GM18861 (cell line): ENCODE measurements around the gene DIAPH2.
"Not testable (repeated sequence)": the region's sequence is repeated elsewhere in the genome, so short reads cannot be mapped to it uniquely, and the experiment has no call there.

ENCODE experiments used
- ATAC-seq: cut with Tn5 transposase; IDR thresholded peaks from one replicate; pipeline ENCODE4 v1.9.1; 2021; ENCODE audit not compliant: unreplicated experiment

The DIAPH2 gene

DNA sequence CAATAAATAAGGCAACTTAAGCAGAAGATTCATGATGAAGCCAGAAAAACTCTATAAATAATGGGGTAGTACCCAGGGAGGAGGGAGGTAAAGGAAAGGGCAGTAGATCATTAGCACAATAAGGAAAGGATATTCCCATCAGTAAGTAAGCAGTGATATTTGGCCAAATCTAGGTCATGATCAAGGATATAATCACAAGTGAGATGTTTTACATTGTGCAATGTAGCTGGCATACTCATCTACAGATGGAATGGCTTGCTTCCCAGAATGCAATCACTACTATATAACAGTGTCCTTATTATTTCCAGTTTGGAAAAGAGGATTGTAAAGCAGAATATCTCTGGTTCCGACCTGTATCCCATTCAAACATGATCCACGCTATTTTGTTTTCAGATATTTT, 682.5 kb downstream of the DIAPH2 start:
- no peak for ATAC-seq

DNA sequence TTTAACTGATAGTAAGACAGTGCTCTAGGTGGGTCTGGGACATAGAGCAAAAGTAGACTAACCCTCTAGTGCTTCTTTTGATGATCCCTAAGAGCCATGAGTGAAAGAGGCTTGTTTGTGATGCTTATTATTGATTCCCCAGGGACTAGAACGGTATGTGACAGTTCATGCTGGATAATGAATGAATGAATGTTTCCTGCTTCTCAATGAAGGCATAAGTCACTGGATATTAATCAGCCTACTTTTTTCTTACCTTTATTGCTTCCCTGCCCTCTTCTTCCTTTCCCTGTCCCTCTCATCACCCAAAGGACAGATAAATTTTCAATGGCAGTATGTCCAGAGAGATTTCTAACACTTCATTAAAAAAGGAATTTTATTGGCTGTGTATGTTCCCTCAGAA, 685.3 kb downstream of the DIAPH2 start:
- ATAC-seq = no peak

DNA sequence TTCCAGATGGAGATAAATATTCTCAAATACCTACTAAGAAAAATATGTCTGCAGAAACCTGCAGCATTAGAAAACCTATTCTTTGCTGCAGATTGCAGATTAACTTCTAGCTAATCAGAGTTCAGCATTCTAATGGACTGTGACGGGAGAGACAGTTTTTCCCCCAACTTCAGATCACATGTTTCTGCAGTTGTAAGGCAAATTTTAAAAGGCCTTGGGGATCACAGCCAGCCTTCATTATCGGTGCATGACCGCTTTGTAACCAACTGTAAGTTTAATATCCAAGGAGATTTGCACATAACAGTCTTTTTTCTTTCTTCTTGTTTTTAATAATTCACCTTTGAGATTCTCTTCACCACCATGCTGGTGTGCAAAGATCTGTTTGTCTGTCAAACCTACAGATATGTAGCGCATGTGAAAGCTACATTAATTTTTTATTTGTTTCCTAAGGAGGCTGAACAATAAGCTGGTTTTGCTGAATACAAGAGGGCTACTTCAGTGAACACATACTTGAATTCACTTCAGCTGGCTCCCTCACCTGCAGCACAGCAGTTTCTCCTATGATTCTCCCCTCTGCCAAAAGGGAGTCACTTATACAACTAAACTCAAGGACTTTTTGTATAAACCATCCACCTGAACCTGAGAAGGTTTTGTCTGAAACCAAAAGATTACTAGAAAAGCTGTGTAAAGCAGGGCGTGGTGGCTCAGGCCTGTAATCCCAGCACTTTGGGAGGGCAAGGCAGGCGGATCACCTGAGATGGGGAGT, 687.5 kb downstream of the DIAPH2 start:
- ATAC-seq = no peak

DNA sequence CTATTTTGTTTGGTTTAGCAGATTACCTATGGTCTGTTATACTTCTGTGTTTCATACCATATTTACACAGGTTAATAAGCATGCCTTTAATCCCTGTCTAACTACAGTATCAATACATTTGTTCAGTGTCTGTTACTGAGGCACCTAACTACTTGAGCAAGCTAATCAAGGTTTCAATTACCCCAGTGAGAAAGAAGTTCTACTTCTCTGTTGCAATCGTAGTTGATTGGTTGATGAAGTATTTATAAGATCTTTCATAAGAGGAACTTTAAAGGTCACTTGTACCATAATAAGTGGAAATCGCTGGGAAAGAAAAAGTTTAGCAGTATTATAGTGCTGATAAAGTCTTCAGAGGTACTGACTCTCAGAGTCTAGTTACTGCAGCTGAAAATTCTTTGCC, 689.6 kb downstream of the DIAPH2 start:
- no peak for ATAC-seq

DNA sequence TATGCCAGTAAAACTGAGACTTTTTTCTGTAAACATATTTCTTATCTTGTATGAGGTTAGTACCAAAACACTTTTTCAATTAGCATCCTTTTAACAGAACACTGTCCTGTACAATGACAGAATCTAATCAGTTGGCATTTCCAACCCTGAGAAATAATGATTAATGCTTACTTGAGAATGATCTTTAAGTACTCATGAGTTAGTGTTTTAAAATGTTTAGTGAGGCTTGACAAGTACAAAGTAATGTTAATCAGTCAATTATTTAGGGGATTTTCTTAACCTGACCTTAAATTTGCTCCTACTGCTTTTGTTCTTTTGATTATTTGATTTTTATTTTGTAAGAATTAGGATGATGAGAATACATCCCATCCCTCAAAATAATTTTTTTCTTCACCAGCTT, 695.6 kb downstream of the DIAPH2 start:
- ATAC-seq = peak; percentile 51

DNA sequence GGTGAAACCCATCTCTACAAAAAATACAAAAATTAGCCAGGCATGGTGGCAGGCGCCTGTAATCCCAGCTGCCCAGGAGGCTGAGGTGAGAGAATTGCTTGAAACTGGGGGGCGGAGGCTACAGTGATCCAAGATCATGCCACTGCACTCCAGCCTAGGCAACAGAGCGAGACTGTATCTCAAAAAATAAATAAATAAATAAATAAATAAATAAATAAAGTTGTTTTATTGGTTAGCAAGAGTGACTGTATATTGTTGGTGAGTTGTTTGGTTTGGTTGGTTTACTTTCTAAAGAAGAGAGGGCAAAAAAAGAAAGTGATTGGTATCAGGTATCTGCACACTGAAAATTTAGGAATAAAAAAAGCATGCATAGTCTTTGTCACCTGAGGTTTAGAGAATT, 700.0 kb downstream of the DIAPH2 start:
- no peak for ATAC-seq

DNA sequence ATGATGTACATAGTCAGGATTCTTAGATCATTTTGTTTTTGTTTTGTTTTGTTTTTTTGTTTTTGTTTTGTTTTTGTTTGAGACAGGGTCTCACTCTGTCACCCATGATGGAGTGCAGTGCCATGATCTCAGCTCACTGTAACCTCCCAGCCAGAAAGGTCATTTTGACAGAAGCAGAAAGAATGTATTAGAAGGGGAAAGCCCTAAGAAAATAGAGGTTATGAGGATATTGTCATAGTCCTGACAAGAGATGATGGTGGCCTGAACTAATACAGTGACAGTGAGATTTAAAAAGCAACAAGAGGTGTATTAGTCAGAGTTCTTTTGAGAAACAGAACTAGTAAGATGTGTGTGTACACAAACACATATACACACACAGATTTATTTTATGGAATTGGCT, 702.4 kb downstream of the DIAPH2 start:
- ATAC-seq = no peak

- ATAC-seq = no peak
Measured at GRCh38 chrX:97389761-97390192, 705.1 kb downstream of the DIAPH2 start.

GRCh38 chrX:97397371-97397770, 712.7 kb downstream of the DIAPH2 start:
- no peak for ATAC-seq

- peak; percentile 42 for ATAC-seq
Measured at GRCh38 chrX:97398030-97398551, 713.4 kb downstream of the DIAPH2 start.

- ATAC-seq = no peak
Measured at GRCh38 chrX:97399400-97399799, 714.8 kb downstream of the DIAPH2 start.

- ATAC-seq = no peak
Measured at GRCh38 chrX:97400492-97400891, 715.9 kb downstream of the DIAPH2 start.

DNA sequence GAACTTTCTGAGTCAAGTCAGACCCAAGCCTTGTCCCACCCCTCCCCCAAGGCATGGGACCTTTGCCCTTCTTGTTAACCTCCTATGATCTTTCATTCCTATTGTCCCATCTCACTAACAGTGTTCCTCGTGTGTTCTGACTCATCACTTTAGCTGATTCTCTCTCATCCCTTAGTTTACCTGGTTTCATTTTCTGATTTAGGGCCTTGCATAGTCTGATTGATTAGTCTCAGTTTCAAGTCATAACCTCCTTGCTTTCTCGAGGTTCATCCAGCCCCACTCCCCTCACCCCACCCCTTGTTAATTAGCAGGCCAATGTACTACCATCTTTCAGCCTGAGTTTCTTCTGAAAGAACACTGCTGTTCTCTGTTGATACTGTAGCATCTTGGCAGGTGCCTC, 716.5 kb downstream of the DIAPH2 start:
- ATAC-seq = peak; percentile 42

DNA sequence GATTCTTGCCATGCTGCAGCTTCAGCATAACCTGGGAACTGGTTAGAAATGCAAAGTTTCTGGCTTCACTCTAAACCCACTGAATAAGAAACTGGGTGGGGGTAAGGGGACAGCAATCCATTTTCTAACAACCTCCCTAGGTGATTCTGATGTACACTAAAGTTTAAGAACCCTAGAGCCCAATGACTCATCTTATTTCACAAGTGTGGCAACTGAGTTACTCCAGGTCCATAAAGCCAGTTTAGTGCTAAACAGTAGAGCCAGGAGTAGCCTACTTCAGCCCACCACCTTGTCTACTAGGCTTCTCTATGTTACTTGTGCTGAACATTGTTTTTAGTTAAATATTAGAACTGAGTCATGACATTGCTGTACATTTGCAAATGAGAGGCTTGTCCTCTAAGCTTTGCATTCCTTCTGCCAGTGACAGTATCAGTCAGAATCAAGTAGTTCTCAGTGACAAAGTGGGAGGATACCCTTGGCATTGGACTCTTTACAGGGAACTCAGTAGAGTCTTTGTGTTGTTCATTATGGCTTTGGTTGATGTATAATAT, 717.0 kb downstream of the DIAPH2 start:
- ATAC-seq = peak; percentile 1

GRCh38 chrX:97402333-97402732, 717.7 kb downstream of the DIAPH2 start:
- no peak for ATAC-seq

DNA sequence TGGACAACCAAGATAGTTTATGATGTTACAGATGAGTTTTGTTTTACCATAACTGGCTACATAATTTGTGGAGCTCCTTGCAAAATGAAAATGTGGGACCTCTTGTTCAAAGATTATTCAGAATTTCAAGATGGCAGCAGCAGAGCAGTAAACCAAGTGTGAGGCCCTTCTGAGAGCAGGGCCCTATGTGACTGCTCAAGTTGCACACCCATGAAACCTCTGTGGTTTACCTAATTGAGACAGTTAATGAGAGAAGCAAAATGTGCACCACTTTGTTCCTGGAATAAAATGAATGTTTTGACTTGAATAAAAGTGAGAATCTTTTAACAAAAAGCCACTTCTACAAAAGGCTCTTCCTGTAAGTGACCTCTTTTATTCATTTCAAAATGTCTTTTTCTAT, 718.3 kb downstream of the DIAPH2 start:
- ATAC-seq = no peak

DNA sequence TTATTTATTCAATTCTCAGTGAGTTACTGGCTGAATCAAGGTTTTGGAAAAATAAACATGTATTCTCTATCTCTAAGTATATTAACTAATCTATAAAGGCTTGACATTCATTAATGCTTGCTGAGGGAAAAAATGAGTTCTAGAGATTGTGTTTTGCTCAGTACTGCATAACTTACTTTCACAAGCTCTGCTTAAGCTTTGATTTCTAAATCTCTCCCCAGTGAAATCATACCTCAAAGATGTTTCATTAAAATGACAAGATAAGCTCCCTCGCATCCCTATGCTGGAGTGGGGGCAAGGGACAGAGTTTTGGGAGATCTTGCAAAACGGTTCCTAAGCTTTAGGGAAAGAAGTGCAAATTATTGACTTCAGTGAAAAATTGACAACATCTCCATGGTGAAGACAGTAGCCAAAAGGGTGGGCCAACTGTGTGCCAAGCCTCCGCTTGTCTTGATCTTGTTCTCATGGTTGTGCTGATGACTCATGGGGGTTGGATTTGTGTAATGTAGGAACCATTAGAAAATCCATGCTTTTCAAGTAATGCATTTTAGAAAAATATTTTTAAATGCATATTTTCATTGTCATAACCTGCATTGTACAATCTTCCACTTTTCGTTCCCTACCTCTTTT, 720.5 kb downstream of the DIAPH2 start:
- ATAC-seq = no peak

DNA sequence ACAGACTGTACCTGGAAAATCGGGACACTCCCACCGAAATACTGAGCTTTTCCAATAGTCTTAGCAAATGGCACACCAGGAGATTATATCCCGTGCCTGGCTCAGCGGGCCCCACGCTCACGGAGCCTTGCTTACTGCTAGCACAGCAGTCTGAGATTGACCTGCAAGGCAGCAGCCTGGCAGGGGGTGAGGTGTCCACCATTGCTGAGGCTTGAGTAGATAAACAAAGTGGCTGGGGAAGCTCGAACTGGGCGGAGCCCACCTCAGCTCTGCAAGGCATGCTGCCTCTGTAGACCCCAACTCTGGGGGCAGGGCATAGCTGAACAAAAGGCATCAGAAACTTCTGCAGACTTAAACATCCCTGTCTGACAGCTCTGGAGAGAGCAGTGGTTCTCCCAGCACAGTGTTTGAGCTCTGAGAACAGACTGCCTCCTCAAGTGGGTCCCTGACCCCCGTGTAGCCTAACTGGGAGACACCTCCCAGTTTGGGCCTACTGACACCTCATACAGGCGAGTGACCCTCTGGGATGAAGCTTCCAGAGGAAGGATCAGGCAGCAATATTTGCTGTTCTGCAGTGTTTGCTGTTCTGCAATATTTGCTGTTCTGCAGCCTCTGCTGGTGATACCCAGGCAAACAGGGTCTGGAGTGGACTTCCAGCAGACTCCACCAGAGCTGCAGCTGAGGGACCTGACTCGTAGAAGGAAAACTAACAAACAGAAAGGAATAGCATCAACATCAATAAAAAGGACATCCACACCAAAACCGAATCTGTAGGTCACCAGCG, 725.2 kb downstream of the DIAPH2 start:
- ATAC-seq = not testable (repeated sequence)

- no peak for ATAC-seq
Measured at GRCh38 chrX:97416461-97416860, 731.8 kb downstream of the DIAPH2 start.

- no peak for ATAC-seq
Measured at GRCh38 chrX:97429101-97429500, 744.5 kb downstream of the DIAPH2 start.

DNA sequence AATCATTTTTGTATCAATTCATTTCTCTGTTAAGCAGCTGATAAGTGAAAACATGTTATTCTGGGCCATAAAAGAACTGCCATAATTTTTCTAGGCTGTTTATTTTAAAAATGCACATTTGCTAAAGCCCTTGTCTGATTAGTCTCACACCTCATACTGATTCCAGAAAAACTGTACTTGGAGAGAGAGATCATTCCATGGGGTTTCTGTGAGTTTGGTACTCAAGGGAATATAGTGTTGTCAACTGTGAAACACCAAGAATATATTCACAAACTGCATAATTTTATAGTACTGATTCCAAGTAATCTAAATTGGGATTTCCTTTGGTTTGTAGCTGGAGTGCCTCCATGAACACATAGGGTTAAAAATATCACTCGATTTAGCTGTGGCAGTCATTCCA, 746.6 kb downstream of the DIAPH2 start:
- no peak for ATAC-seq
